HG03565 (cell line): ENCODE data around the gene FAAP100.
"Not testable (repeated sequence)": the region's sequence is repeated elsewhere in the genome, so short reads cannot be mapped to it uniquely, and the experiment has no call there.

ENCODE experiments used
- ATAC-seq: cut with Tn5 transposase; IDR thresholded peaks from one replicate; pipeline ENCODE4 v1.9.1; 2021; ENCODE audit warnings: mild to moderate bottlenecking, moderate library complexity; ENCODE audit not compliant: unreplicated experiment

The FAAP100 gene, protein sequence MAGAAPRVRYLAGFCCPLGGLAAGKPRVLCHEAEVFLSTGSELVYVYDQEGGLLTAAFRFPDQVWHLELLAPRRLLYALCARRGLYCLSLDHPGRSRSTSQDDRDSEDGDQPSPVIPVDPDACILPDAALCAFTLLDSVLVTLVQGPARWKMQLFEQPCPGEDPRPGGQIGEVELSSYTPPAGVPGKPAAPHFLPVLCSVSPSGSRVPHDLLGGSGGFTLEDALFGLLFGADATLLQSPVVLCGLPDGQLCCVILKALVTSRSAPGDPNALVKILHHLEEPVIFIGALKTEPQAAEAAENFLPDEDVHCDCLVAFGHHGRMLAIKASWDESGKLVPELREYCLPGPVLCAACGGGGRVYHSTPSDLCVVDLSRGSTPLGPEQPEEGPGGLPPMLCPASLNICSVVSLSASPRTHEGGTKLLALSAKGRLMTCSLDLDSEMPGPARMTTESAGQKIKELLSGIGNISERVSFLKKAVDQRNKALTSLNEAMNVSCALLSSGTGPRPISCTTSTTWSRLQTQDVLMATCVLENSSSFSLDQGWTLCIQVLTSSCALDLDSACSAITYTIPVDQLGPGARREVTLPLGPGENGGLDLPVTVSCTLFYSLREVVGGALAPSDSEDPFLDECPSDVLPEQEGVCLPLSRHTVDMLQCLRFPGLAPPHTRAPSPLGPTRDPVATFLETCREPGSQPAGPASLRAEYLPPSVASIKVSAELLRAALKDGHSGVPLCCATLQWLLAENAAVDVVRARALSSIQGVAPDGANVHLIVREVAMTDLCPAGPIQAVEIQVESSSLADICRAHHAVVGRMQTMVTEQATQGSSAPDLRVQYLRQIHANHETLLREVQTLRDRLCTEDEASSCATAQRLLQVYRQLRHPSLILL

DNA sequence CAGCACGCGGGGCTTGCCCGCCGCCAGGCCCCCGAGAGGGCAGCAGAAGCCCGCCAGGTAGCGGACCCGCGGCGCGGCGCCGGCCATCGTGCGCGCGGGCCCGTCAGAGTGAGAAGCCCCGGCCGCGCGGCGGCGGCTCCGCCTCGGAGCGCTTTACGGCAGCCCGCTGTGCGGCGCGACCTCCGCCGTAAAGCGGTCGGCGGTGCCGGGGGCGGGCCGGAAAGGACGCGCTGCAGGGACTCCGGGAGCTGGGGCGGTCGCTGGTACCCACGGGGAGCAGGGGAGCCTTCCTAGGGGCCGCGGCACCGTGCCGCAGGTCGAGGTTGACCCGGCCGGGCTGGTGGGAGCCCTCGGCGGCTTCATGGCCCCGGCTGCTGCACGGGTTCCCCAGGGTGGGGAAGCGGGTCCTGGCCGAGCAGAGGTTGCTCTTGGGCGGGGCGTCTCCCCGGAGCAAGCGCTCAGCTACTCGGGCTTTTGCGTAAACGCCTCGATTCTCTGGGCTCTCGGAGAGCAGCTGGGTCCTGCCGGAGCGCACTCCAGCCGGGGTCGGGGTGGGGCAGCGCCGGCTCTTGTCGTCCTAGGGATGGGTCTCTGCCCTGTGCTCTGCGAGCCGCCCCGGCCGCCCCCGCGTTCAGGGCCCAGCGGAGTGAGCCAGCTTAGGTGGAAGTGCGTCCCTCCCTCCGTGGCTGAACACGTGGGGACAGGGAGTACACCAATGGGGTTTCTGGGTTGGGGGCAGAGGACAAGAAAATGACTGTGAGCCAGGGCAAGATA, at the start of gene FAAP100:
Gene FAAP100, minus strand, starts transcription at position 110 of the 774 bp plus-strand sequence. Its CDS starts 23 bp downstream, at position 87.
- ATAC-seq, result peak; percentile 38

DNA sequence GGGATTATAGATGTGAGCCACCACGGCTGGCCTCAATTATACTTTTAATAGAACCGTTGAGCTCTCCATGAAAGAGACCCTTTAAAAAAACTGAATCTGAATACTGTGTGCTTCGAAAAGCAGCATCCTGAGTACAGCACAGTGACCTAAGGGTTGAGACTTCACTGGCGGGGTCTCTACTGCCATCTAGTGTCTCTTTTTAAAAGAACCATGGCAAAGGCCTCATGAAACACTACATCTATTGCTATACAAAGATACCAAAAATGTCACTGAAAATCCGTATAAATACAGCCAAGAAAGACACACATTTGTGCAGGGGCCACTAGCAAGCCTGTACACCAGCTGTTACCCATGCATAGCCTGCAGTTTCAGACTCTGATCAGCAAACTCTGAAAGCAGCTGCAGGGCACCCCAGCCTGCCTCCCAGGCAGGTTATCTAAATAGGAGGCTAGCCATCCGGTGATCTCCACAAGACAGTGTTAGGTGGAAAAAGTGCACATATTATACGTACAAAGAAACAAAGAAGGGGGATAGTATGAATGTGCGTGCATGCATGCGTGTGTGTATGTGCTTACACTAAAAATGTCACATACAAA, 49.5 kb upstream of the FAAP100 start:
- ATAC-seq, result no peak

DNA sequence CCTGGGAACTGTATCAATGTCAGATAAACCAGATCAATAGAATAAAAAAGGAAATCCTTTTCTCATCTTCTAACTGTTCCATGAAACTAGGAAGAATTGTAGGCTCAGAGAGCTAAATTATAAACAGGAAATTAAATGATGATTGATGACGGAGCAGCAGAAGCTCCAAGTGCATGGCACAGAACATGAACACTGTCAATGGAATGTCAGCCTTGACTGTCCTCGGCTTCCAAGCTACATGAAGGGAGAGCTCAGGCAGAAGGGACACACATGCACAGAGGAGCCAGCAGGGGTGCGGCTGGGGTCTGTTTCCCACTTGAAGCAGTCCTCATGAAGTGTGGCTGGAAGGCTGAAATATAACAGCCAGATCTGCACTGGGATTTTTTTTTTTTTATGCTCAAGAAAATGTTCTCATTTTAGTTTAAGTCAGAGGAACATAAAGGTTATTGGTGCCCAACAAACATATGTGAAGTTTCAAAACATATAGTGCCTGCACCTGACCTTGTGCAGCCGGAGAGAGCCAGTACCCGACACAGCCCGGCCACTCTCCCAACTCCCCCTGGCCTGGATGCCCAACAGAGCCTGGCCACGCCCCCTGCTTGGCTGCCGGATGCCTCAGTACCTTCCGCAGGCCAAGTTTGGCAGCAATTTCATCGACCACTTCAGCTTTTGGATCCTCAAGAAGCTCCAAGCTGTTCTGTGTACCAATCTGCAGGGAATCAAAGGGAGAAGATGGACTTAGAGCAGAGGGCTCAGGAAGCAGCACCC, 47.8 kb upstream of the FAAP100 start:
- no peak for ATAC-seq

DNA sequence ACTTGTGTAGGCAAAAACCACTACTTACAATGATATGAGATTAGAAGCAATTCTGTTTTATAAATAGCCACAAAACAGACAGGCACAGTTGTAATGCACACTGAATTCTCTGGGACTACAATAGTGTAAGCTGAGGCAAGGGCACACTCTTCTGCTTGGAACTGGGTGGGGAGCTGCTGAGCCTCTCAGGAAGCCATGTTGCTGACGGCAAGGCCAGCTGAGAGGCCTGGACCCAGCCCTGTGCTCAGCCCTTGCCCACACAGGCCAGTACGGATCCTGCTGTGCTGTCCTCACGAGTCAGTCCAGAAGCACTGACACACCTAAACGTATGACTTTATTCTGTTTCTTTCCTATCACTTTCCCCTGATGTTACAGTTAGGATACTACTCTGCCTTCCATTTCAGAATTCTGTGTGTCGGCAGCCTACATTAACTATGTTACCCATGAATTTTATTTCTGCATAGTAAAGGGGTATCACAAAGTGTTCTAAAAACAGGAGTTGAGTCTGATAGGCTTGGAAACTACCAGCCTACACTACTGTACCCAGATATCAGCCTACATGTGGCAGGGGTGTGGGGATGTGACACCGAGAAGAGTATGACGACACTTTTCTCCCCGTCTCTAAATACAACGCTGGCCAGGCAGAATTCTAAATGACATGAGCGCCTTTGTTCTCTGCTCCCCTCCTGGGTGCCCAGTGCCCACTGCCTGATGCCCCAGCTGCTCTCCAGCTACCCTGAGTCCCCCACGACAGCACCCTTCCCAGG, 41.1 kb upstream of the FAAP100 start:
- ATAC-seq, result no peak

DNA sequence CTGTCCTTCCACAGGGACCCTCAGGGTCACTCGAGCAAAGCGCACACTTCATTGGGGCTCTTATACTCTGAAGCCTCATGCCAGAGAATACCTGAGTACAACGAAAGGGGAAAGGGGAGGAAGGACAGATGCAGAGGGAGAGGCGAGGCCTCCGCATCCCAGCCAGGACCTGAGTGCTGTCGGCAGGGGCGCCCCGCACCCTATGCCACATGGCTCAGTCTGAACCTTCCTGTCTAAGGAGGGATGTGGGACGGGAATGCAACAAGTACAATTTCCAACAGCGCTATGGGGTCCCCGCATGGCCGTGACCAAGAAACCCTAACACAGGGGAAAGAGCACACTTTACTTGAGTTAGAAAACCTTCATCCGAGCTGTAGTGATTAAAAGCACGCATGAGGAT, 39.8 kb upstream of the FAAP100 start:
- no peak for ATAC-seq

DNA sequence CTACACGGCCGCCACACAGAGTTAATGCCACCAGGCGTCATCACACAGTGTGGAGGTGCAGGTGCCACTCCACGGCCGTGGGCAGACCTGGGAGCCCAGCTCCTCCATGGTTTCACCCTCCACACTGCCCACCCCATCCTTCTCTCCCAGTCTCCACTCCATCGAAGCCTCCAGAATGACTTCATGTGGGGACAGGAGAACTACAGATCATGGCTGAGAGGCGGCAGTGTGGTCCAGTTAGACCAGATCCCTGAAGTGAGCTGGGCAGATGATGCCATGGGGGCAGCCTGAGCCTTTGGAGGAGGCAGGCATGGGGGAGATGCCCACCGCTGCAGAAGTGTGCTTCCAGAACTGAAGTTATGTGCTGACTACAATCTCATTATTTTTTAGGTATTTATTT, 38.0 kb upstream of the FAAP100 start:
- ATAC-seq, result no peak

DNA sequence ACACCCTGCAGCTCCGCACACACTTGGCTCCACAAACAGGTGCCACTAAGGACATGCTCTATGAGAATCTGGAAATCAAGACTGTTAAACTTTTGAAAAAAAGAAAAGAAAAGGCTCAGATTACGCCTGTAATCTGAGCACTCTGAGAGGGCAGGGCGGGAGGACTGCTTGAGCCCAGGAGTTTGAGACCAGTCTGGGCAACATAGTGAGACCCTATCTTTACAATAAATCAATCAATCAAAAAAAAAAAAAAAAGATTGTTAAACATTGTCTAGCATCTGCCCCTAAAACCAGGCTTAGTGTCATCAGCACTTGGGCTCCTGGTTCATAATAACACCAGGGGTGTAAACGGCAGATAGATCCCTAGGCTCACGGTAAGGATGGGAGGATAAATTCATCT, 37.5 kb upstream of the FAAP100 start:
- no peak for ATAC-seq

DNA sequence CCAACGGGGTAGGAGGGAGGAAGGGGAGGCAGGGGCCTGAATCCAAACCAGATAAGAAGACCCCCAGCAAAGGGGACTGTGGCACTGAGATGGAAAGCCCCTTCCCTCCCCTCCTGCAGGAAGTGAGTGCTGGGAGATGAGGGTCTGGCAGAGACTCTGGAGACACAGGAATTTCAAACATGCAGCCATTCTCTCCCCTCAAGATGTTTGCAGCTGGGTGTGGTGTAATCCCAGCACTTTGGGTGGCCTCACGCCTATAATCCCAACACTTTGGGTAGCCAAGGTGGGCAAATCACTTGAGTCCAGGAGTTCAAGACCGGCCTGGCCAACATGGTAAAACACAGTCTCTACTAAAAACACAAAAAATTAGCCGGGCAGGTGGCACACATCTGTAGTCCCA, 33.9 kb upstream of the FAAP100 start:
- no peak for ATAC-seq

DNA sequence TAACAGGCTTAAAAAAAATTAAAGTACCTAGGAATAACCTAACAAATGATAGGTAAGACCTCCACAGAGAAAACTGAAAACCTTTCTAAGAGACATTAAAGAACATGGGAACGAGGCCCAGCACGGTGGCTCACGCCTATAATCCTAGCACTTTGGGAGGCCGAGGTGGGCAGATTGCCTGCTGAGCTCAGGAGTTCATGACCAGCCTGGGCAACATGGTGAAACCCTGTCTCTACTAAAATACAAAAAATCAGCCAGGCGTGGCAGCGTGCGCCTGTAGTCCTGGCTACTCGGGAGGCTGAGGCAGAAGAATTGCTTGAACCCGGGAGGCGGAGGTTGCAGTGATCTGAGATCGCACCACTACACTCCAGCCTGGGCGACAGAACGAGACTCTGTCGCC, 32.6 kb upstream of the FAAP100 start:
- ATAC-seq, result not testable (repeated sequence)

DNA sequence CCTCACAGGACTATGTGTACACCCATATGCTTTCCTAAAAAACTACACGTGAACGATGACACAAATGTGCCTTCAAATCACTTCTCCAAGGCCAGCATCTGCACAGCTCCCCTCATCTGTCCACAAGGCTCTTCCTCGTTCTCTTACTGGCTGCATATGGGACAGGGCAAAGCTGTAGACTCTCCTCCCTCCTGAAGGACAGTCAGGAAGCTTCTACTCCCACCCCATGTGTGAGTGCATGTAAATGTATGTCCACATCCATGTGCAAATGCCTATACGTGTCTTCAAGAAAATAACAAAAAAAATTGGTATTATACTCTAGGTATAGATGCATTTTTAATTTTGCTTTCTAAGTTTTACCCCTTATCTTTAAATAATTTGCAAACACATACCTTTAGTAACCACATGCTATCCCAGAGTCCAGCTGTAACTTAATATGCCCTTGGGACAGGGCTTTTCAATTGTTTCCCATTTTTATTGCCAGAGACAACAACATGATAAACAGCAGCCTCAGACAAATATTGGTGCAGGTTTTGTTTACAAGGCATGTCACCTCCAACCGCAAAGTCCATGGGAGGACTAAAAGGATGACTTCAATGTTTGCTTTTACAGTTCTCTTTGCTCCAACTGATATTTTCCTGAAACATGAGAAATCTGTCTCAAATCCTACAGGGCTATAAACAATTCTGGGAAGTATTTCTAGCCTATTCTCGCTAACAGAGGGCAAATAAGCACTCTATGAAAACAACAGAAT, 31.6 kb upstream of the FAAP100 start:
- ATAC-seq, result no peak

DNA sequence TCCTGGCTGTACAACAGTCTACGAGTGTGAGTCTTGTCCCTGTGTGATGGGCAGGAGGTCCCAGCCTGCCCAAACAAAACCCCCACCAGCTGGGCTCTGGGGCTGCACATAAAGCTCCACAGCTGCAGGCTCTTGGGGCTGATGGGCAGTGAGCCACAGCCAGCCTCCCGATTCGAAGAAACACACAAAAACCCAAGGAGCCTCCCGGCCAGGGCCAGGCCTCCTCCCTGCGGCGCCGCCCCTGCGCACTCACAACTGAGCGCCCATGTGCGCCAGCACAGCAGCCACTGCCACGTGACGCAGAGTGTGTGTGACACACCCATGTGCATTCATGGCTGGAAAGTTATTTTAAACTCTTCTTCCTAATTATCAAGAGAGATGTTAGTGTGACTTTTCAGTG, 30.6 kb upstream of the FAAP100 start:
- no peak for ATAC-seq

DNA sequence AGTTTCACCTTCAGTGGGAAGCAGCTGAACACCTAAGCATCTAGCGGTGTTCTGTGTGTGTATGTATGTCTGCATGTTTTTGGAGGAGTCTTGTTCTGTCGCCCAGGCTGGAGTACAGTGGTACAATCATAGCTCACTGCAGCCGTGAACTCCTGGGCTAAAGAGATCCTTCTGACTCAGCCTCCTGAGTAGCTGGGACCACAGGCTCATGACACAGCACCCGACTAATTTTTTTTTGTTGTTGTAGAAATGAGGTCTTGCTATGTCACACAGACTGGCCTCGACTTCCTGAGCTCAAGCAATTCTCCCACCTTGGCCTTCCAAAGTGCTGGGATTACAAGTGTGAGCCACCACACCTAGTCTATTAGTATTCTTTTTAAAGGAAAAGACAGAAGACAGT, 30.2 kb upstream of the FAAP100 start:
- no peak for ATAC-seq

DNA sequence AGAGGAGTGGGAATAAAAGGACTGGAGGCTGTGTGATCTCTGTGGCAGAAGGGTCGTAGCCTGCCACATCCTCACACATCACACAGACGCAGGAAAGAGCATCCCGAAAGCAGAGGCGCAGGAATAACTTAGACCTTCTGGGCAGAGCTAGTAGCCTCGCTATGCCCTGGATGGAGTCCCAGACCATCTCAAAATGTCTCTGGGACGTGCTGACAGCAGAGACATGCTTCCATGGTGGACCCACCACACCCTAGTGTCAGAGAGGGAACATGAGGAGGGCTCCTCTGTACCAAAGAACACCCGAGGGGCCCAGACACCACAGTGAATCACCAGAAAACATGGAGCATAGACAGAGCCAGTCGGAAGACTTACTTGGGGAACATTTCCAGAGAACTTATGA, 29.6 kb upstream of the FAAP100 start:
- ATAC-seq, result no peak

DNA sequence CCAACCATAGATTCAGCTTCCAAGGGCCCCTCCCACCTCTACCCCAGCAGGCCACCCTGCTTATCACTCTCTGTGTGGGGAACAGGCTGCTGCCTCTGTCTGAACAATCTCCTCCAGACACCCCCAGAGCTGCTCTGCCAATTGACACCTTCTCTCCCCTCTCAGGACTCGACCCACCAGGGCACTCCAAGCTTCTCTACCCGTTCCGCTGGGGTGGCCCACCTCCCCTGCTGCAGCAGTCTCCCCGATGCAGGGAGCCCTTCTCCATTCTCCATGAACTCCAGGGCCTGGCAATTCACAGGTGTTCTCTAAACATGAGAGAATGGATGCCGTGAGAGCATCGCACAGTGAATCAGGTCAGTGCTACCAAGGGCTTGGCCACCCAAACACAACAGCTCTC, 28.3 kb upstream of the FAAP100 start:
- no peak for ATAC-seq

DNA sequence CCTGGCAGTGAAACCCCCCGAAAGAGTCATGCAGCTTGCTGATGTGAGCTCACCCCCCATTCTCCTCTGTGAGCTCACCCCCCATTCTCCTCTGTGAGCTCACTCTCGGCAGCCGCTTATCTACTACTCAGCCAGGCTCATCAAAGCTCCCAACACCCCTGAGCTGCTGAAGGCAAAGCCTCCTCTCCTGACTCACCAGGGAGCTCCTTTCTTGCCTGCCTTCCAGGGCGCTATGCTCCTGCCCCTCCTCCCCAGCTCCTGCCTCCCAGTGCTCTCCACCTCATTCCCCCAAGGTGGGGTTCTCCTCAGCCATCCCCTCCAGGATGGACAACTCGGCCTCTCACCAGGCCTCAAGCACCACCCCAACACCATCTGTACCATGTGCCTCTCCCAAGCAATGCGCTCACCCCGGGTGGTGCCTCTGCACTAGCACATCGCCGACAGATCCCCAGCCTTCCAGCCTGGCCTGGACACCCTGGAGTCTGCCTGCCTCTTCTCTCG, 27.7 kb upstream of the FAAP100 start:
- ATAC-seq, result no peak

DNA sequence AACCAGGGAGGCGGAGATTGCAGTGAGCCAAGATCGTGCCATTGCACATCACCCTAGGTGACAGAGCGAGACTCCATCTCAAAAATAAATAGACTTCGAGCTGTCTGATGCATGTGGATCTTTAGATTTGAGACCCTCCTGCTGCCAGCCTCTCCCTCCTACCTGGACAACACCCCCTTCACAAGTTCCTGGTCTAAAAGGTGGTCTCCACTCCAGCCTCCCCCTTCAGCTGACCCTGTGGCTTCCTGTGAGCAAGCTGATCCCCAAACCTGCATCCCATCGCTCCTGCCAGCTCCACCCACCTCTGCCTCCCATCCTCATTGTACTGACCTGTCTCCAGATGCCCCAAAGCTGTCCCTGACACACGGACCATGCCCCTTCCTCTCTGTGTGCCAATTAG, 27.1 kb upstream of the FAAP100 start:
- ATAC-seq, result no peak

DNA sequence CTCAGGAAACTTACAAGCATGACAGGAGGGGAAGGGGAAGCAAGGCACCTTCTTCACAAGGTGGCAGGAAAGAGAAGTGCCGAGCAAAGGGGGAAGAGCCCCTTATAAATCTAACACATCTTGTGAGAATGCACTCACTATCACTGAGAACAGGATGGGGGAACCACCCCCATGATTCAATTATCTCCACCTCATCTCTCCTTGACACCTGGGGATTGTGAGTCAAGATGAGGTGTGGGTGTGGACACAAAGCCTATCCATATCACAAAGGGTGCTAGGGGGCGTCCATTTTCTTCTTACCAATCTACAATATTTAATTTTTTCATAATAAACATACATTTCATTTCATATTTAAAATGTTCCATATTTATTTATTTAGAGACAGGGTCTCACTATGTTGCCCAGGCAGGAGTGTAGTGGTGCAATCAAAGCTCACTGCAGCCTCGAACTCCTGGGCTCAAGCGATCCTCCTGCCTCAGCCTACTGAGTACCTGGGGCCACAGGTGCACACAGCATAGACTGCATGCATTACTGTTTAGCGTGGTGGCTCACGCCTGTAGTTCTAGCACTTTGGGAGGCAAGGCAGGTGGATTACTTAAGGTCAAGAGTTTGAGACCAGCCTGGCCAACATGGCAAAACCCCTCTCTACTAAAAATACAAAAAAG, 26.5 kb upstream of the FAAP100 start:
- ATAC-seq, result no peak

DNA sequence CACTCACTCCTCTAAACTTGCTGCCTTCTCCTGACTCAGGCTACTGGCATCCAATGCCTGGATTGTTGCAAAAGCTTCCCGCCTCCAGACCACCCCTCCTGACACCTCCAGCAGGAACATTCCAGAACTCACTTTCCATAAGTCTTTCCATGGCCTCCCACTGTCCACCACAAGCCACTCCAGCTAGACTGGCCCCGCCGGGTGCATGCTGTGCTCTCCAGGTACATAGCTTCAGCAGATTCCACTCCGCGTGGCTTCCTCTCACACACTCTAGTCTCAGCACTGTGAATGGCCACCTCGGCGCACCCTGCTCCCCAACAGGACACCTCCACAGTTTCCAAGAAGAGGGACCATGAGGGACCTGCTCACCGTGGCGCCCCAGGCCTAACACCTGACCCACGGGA, 25.9 kb upstream of the FAAP100 start:
- ATAC-seq, result no peak
